Measurements from ENCODE around the gene FRY. TPM values are rescaled to one million over a fixed set of nuclear protein-coding genes. Genes with fewer than 3 reads are reported as not detected.

FRY gene
- total and polyA plus RNA-seq, 4 donors: 6.2 to 31.2 (median 12.7) TPM

DNA sequence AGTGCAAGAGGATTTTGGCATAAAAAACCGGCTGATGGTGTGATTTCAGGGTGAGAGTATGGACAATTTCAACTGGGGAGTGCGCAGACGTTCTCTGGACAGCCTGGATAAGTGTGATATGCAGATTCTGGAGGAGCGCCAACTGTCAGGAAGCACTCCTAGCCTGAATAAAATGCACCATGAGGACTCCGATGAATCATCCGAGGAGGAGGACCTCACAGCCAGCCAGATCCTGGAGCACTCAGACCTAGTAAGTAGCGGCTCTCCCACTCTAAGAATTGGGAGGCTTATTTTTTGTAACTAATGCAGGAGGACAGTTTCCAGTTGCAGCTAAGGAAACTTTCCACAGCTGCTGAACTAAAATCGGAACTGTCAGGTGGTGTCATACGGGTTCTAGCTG is 230.0 kb downstream of the FRY start:
- 72% methylated on average over 9 of the region's 9 CpGs for WGBS
- DNase-seq (ENCODE audit: low spot score): no peak

DNA sequence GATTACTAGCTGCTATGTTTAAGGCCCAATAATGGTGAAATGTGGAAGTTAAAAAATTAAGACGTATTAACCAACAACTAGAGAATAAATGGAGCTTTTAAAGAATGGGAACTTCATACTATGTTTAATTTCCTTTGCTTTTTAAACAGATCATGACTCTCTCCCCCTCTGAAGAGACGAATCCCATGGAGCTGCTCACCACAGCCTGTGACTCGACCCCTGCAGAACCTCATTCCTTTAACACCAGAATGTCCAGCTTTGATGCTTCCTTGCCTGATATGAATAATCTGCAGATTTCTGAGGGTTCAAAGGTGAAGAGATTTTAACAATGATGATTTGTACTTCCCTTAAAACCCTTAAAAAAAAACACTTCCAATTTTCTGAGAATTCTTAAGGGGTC is 230.6 kb downstream of the FRY start:
- DNase-seq (ENCODE audit: low spot score): no peak
- Histone ChIP-seq H3K27ac (ENCODE audit: low read depth in 1 of 2, low read length in 2 of 2) (no peak overlapping the region), H3K9me3 (ENCODE audit: control insufficient read depth in 4 of 4, low read length in 3 of 4) (no peaks in the 10 kb centered on the region), H3K36me3 (ENCODE audit: control insufficient read depth in 4 of 4, insufficient read depth in 3 of 4, low read depth in 1 of 4, low read length in 3 of 4) (peaks cover 0 to 34% (median 13%) of the 10 kb centered on the region in 4 donors), H3K4me1 (ENCODE audit: control insufficient read depth in 4 of 4, insufficient read depth in 4 of 4, low read length in 3 of 4) (peaks cover 3 to 22% (median 9%) of the 10 kb centered on the region in 4 donors), H3K27me3 (ENCODE audit: control insufficient read depth in 4 of 4, insufficient read depth in 4 of 4, low read length in 3 of 4) (no peaks in the 10 kb centered on the region), H3K9ac (ENCODE audit: low read depth in 1 of 2, low read length in 2 of 2) (no peak overlapping the region), H3K4me3 (ENCODE audit: low read depth in 1 of 3, low read length in 3 of 3) (no peak overlapping the region)
- 86% methylated on average over 3 of the region's 3 CpGs for WGBS
- TF ChIP-seq FOXA1 (IDR thresholded peaks at IDR 0.05) (no peak), SP1 (IDR thresholded peaks at IDR 0.05) (no peak), YY1 (IDR thresholded peaks at IDR 0.05) (no peak), JUND (IDR thresholded peaks at IDR 0.05) (no peak), TAF1 (conservative IDR thresholded peaks at IDR 0.05) (no peak), NR2F2 (IDR thresholded peaks at IDR 0.05) (no peak), GABPA (IDR thresholded peaks at IDR 0.05 in 1 of 2, conservative IDR thresholded peaks at IDR 0.05 in 1 of 2) (no peak), FOXA2 (IDR thresholded peaks at IDR 0.05) (no peak), RXRA (IDR thresholded peaks at IDR 0.05) (no peak), RAD21 (IDR thresholded peaks at IDR 0.05) (no peak)
- TF ChIP-seq, protein P1, sequence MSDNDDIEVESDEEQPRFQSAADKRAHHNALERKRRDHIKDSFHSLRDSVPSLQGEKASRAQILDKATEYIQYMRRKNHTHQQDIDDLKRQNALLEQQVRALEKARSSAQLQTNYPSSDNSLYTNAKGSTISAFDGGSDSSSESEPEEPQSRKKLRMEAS (IDR thresholded peaks at IDR 0.05): no peak
- TF ChIP-seq, protein P2, sequence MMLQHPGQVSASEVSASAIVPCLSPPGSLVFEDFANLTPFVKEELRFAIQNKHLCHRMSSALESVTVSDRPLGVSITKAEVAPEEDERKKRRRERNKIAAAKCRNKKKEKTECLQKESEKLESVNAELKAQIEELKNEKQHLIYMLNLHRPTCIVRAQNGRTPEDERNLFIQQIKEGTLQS (IDR thresholded peaks at IDR 0.05): no peak
- TF ChIP-seq, protein P3, sequence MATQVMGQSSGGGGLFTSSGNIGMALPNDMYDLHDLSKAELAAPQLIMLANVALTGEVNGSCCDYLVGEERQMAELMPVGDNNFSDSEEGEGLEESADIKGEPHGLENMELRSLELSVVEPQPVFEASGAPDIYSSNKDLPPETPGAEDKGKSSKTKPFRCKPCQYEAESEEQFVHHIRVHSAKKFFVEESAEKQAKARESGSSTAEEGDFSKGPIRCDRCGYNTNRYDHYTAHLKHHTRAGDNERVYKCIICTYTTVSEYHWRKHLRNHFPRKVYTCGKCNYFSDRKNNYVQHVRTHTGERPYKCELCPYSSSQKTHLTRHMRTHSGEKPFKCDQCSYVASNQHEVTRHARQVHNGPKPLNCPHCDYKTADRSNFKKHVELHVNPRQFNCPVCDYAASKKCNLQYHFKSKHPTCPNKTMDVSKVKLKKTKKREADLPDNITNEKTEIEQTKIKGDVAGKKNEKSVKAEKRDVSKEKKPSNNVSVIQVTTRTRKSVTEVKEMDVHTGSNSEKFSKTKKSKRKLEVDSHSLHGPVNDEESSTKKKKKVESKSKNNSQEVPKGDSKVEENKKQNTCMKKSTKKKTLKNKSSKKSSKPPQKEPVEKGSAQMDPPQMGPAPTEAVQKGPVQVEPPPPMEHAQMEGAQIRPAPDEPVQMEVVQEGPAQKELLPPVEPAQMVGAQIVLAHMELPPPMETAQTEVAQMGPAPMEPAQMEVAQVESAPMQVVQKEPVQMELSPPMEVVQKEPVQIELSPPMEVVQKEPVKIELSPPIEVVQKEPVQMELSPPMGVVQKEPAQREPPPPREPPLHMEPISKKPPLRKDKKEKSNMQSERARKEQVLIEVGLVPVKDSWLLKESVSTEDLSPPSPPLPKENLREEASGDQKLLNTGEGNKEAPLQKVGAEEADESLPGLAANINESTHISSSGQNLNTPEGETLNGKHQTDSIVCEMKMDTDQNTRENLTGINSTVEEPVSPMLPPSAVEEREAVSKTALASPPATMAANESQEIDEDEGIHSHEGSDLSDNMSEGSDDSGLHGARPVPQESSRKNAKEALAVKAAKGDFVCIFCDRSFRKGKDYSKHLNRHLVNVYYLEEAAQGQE (IDR thresholded peaks at IDR 0.05): no peak
- TF ChIP-seq, protein P4, sequence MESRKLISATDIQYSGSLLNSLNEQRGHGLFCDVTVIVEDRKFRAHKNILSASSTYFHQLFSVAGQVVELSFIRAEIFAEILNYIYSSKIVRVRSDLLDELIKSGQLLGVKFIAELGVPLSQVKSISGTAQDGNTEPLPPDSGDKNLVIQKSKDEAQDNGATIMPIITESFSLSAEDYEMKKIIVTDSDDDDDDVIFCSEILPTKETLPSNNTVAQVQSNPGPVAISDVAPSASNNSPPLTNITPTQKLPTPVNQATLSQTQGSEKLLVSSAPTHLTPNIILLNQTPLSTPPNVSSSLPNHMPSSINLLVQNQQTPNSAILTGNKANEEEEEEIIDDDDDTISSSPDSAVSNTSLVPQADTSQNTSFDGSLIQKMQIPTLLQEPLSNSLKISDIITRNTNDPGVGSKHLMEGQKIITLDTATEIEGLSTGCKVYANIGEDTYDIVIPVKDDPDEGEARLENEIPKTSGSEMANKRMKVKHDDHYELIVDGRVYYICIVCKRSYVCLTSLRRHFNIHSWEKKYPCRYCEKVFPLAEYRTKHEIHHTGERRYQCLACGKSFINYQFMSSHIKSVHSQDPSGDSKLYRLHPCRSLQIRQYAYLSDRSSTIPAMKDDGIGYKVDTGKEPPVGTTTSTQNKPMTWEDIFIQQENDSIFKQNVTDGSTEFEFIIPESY (IDR thresholded peaks at IDR 0.05): no peak

More for the DNA sequence above, 230.0 kb downstream of the FRY start:
- Histone ChIP-seq H3K36me3 (ENCODE audit: control insufficient read depth in 4 of 4, insufficient read depth in 3 of 4, low read depth in 1 of 4, low read length in 3 of 4) (peaks cover 0 to 31% (median 12%) of the 10 kb centered on the region in 4 donors), H3K27me3 (ENCODE audit: control insufficient read depth in 4 of 4, insufficient read depth in 4 of 4, low read length in 3 of 4) (no peaks in the 10 kb centered on the region), H3K27ac (ENCODE audit: low read depth in 1 of 2, low read length in 2 of 2) (peak overlapping the region; percentile 16 to 40), H3K9ac (ENCODE audit: low read depth in 1 of 2, low read length in 2 of 2) (no peak overlapping the region), H3K9me3 (ENCODE audit: control insufficient read depth in 4 of 4, low read length in 3 of 4) (no peaks in the 10 kb centered on the region), H3K4me3 (ENCODE audit: low read depth in 1 of 3, low read length in 3 of 3) (no peak overlapping the region), H3K4me1 (ENCODE audit: control insufficient read depth in 4 of 4, insufficient read depth in 4 of 4, low read length in 3 of 4) (peaks cover 3 to 20% (median 10%) of the 10 kb centered on the region in 4 donors)
- TF ChIP-seq, protein P1 (IDR thresholded peaks at IDR 0.05): no peak
- TF ChIP-seq JUND (IDR thresholded peaks at IDR 0.05): peak; percentile 27 to 43
- TF ChIP-seq, protein P2 (IDR thresholded peaks at IDR 0.05): no peak
